ENCODE results near the gene RPS6KA1.
"Not testable (repeated sequence)": the region's sequence is repeated elsewhere in the genome, so short reads cannot be mapped to it uniquely, and the experiment has no call there.

The RPS6KA1 gene

GRCh38 chr1:26612627-26613026, 83.1 kb downstream of the RPS6KA1 start:
- not testable (repeated sequence) for H3K4me3 Mint-ChIP-seq; H3K4me1 Mint-ChIP-seq (ENCODE audit: low read depth); H3K27ac Mint-ChIP-seq; H3K36me3 Mint-ChIP-seq (ENCODE audit: low read depth); H3K9me3 Mint-ChIP-seq
- peaks cover 23% of the 10 kb centered on the region for H3K27me3 Mint-ChIP-seq (ENCODE audit: low read depth)

DNA sequence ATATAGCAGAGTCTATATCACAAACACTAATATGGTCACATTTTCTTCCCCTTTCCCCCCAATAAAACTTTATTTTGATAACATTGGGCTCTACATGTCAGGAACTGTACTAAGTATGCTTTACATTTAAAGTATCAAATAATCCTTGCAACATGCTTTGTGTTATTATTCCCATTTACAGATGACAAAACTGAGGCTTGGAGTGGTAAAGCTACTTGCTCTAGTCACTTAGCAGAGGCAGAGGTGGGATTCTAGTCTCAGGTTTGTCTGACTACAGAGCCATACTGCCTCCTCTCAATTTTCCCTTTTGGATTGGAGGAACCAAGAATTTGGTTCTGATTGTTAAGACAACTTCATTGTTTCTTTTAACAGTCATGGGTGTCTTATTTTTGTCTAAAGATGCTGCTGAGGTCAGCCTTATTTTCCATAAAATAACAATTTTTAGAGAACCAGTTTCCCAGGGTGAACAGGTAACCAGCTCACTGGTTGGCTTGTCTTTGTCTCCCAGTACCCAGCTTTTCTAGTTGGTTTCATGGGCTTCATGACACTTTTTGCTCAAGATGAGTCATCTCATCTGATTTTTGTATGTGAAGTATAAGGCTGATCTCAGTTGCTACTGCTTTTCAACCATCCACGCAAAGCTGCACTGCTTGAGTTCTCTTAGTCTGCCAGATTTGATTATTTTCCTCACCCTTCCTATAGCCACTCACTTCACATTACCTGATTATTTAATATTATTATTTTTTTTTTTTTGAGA, 85.3 kb downstream of the RPS6KA1 start:
- no peaks in the 10 kb centered on the region for H3K36me3 Mint-ChIP-seq (ENCODE audit: low read depth)
- peaks cover 13% of the 10 kb centered on the region for H3K4me1 Mint-ChIP-seq (ENCODE audit: low read depth)

DNA sequence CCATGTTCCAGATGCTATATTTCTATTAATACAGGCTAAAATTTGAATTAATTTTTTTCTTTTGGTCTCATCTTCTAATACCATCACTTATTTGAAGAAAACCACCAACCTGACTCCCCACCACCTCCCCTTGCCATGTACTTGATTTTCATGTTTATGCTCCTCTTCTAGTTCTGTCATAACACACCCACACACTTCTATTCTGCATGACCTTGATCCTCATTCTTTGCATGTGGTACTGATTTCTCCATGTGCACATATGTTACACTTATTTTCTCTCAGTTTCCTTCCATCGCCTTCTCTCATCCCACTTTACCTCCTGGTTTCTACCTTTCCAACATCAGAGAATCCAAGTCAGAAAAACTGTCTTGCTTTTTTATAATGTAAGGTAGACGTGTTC, 87.3 kb downstream of the RPS6KA1 start:
- Mint-ChIP-seq H3K4me3 (no peak overlapping the region), H3K27ac (no peak overlapping the region), H3K36me3 (ENCODE audit: low read depth) (no peaks in the 10 kb centered on the region), H3K4me1 (ENCODE audit: low read depth) (peaks cover 25% of the 10 kb centered on the region), H3K9me3 (no peaks in the 10 kb centered on the region), H3K27me3 (ENCODE audit: low read depth) (peaks cover 6% of the 10 kb centered on the region)

More for the DNA sequence above, 85.3 kb downstream of the RPS6KA1 start:
- Mint-ChIP-seq H3K27me3 (ENCODE audit: low read depth) (peaks cover 23% of the 10 kb centered on the region), H3K9me3 (no peaks in the 10 kb centered on the region), H3K27ac (no peak overlapping the region), H3K4me3 (no peak overlapping the region)

DNA sequence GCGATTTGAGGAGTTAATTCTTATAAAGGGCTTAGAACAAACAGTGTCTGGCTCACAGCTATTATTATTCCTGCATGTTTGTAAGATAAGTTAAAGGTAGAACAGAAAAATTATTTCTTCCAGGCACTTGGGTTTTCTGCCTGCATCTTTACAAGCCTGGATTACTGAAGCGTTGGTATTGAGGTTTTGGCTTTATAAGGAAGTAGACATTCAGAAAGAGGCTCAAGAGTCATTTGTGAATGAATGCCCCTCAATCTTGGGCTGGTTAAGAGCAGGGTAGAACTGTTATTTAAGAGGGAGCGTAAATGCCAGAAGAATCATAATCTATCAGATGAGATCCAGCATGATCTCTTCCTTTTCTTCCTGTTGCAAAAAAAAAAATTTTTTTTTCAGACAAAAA, 89.0 kb downstream of the RPS6KA1 start:
- peaks cover 5% of the 10 kb centered on the region for H3K27me3 Mint-ChIP-seq (ENCODE audit: low read depth)
- no peak overlapping the region for H3K4me3 Mint-ChIP-seq
- H3K4me1 Mint-ChIP-seq (ENCODE audit: low read depth): peaks cover 27% of the 10 kb centered on the region
- no peaks in the 10 kb centered on the region for H3K9me3 Mint-ChIP-seq
- no peak overlapping the region for H3K27ac Mint-ChIP-seq
- H3K36me3 Mint-ChIP-seq (ENCODE audit: low read depth): no peaks in the 10 kb centered on the region

Data from T-helper 1 cell treated with Interleukin-12 subunit alpha and Interleukin-12 subunit beta and Interleukin-4 antibody, amounts not matched to agents 30 μg/mL and 1 μg/mL, for 36 hours (primary cell).